AG09319 (cell line): ENCODE measurements around the gene DHODH.
"Not testable (repeated sequence)": the region's sequence is repeated elsewhere in the genome, so short reads cannot be mapped to it uniquely, and the experiment has no call there.

Source experiments
- DNase-seq: peaks from one replicate; pipeline ENCODE4 v3.0.0-alpha.2; 2010; ENCODE audit warnings: low read depth; ENCODE audit errors: extremely low read depth
- TF ChIP-seq, protein P1 (sequence below): IDR thresholded peaks from 2 replicates; pipeline ENCODE4 v1.5.1; 2011; ENCODE audit warnings: low read depth, mild to moderate bottlenecking, inconsistent platforms, low read length, moderate library complexity

DHODH gene

DNA sequence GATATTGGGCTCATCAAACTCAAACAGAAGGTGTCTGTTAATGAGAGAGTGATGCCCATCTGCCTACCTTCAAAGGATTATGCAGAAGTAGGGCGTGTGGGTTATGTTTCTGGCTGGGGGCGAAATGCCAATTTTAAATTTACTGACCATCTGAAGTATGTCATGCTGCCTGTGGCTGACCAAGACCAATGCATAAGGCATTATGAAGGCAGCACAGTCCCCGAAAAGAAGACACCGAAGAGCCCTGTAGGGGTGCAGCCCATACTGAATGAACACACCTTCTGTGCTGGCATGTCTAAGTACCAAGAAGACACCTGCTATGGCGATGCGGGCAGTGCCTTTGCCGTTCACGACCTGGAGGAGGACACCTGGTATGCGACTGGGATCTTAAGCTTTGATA lies 51.9 kb downstream of the DHODH start:
- TF ChIP-seq, protein P1, sequence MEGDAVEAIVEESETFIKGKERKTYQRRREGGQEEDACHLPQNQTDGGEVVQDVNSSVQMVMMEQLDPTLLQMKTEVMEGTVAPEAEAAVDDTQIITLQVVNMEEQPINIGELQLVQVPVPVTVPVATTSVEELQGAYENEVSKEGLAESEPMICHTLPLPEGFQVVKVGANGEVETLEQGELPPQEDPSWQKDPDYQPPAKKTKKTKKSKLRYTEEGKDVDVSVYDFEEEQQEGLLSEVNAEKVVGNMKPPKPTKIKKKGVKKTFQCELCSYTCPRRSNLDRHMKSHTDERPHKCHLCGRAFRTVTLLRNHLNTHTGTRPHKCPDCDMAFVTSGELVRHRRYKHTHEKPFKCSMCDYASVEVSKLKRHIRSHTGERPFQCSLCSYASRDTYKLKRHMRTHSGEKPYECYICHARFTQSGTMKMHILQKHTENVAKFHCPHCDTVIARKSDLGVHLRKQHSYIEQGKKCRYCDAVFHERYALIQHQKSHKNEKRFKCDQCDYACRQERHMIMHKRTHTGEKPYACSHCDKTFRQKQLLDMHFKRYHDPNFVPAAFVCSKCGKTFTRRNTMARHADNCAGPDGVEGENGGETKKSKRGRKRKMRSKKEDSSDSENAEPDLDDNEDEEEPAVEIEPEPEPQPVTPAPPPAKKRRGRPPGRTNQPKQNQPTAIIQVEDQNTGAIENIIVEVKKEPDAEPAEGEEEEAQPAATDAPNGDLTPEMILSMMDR: no peak
- DNase-seq: no peak

DNA sequence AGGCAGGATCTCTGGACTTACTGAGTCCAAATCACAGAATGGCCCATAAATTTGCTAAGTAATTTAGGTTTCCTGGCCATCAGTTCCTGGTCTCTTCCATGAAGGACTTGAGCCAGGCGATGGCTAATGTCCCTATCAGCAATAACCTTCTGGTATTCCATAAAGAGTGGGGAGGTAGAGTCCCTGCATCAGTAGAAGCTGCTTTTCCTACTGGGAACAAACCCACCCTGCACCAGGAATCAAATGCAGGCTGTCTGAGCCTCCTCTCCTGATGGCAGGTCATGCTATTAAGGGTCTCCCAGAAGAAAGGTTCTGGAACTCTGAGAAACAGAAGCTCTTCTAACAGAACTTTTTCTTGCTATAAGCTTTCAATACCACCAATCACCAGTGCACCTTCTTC lies 53.0 kb downstream of the DHODH start:
- TF ChIP-seq, protein P1: no peak
- DNase-seq: no peak

DNA sequence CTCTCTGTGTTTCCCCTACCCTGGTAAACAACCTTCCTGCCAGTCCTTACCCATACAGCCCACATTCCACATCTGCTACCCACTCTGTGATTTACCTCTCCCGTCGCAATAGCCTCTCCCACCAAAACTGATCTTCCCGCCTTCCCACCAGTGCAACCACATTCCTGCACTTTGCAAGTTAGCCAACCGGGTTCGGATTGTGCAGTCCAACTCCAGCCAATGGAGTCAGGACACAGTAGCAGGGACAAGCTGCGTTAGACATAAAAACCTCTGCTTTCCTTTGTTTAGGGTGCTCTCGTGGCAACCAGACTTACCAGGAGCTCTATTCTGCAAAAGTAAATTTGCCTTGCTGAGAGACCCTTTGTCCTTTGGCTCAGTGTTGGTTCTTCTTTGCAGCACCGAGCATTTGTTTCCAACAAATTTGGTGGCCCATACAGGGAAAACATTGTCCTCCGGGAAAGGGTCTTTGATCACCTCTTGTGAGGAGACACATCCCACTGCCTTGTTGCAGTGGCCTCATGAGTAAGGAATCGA lies 55.9 kb downstream of the DHODH start:
- no peak for DNase-seq
- TF ChIP-seq, protein P1: no peak

DNA sequence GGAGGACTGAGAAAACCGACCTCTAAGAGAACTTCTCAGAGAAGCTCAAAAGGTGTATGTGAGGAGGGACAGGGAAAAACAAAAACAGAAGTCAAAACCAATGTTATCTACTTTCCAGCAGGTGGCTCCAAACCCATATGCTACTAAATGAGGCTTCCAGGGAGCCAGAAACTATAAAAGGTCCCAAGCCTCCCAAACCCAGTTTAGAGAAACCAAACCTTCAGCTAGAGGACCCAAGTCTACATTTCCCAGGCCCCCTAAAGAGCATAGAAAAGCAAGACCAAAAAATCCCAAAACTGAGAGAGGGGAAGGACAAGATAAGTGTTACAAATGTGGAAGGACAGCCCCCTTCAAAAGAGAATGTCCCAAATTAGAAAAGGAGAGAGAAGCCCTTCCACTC lies 58.2 kb downstream of the DHODH start:
- TF ChIP-seq, protein P1: peak; percentile 63
- DNase-seq: no peak

DNA sequence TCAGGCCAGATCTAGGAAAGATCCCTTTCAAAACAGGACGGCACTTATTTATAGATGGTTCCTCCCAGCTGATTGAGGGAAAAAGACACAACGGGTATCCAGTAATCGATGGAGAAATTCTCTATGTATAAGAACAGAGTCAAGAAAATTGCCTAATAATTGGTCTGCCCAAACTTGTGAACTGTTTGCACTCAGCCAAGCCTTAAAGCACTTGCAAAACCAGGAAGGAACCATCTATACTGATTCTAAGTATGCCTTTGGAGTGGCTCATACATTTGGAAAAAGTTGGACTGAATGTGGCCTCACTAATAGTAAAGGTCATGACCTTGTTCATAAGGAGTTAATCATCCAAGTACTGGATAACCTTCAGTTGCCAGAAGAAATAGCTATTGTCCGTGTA lies 60.4 kb downstream of the DHODH start:
- TF ChIP-seq, protein P1: no peak
- no peak for DNase-seq

DNA sequence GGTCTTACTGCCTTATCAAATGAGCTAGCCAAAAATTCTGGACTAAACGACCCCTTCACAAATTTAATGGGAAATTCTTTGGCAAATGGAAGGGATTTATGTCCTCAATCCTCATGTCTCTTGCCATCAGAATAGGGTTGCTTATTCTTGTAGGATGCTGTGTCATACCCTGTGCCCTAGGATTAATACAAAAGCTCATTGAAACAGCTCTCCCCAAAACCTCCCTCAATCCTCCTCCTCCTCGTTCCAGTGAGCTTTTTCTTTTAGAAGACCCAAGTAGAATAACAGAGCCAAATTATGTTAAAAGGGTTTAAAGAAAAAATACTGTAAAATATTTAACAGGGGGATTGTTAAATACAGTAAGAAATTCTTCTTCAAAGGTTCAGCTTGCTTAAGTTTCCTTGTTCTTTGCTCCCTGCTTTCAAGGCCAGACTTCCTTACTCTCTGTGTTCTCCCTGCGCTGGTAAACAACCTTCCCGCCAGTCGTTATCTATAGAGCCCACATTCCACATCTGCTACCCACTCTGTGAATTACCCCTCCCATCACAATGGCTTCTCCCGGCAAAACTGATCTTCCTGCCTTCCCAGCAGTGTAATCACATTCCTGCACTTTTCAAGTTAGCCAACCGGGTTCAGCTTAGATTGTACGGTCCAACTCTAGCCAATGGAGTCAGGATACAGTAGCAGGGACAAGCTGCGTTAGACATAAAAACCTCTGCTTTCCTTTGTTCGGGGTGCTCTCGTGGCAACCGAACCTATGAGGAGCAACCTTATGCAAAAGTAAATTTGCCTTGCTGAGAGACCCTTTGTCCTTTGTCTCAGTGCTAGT lies 64.2 kb downstream of the DHODH start:
- TF ChIP-seq, protein P1: no peak
- DNase-seq: no peak

DNA sequence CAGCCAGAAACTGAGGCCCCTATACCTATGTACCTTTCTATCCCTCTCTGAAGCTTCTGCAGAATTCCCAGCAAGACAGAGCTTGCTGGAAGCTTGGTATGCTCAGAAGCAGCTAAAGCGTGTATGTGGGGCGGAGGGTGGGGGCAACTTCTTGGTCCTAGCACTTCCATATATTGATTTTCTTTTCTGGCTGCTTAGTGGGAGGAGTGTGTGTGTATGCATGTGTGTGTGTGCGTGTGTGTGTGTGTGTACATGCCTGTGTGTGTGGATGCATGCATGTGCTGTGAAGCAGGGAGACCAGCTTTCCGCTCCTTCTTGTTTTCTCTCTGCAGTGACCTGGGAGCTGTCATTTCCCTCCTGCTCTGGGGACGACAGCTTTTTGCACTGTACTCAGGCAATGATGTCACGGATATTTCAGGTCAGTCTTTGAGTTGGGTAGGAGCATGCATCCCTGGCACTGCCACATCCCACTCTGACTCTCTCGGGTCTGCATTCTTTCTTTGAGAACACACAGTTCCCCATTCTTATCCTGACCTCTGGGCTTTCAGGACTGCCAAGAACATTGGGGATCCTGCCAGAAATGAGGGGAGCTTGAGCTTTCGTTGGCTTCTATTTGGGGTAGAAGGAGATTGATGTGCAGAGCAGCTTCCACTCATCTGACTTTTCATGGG lies 65.2 kb downstream of the DHODH start:
- TF ChIP-seq, protein P1: no peak
- no peak for DNase-seq

DNA sequence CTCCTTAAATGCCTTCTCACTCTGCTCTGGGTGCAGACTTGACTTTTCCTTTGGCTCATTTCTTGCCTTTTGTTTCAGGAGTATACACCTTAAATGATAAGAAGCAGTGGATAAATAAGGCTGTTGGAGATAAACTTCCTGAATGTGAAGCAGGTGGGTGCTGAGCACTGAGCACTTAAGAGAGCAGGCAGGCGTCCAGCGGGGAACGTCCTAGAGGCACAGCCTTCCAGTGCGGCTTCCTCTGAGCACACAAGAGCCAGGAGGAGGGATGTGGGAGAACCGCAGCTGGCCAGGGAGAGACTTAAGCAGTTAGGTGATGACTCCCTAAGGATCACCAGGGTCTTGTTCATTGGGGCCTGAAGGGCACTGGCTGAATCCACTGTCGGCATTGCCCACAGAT lies 66.5 kb downstream of the DHODH start:
- not testable (repeated sequence) for DNase-seq
